OCI-LY7 (cell line): Measurements from ENCODE around the gene RUSC1.

Source experiments
- EZH2phosphoT487 ChIP-seq: fragments of 200-600 bp; sonication (generic); IDR thresholded peaks from 2 replicates; pipeline ENCODE4 v1.6.1; 2018; ENCODE audit warnings: low read depth, borderline replicate concordance, mild to moderate bottlenecking, mixed run types, antibody characterized with exemption, low read length, moderate library complexity, mixed read lengths
- TF ChIP-seq, protein P1 (sequence below): fragments of 200-600 bp; sonication (generic); conservative IDR thresholded peaks from 2 replicates; pipeline ENCODE4 v1.5.1; 2014; ENCODE audit warnings: mild to moderate bottlenecking, antibody characterized with exemption, low read length, moderate library complexity, mixed read lengths

- TF ChIP-seq, protein P1, sequence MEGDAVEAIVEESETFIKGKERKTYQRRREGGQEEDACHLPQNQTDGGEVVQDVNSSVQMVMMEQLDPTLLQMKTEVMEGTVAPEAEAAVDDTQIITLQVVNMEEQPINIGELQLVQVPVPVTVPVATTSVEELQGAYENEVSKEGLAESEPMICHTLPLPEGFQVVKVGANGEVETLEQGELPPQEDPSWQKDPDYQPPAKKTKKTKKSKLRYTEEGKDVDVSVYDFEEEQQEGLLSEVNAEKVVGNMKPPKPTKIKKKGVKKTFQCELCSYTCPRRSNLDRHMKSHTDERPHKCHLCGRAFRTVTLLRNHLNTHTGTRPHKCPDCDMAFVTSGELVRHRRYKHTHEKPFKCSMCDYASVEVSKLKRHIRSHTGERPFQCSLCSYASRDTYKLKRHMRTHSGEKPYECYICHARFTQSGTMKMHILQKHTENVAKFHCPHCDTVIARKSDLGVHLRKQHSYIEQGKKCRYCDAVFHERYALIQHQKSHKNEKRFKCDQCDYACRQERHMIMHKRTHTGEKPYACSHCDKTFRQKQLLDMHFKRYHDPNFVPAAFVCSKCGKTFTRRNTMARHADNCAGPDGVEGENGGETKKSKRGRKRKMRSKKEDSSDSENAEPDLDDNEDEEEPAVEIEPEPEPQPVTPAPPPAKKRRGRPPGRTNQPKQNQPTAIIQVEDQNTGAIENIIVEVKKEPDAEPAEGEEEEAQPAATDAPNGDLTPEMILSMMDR = no peak
- TF ChIP-seq EZH2phosphoT487 = no peak
Measured at GRCh38 chr1:155282488-155283091, 38.1 kb upstream of the RUSC1 start.
